ENCODE results near the gene STX3.

- no peak for TF ChIP-seq POLR2AphosphoS5 (IDR thresholded peaks at IDR 0.05)
- TF ChIP-seq EP300 (IDR thresholded peaks at IDR 0.05; ENCODE audit: low read depth) = no peak
- no peak for TF ChIP-seq POLR2A (IDR thresholded peaks at IDR 0.05)
These were observed 15.1 kb downstream of the STX3 start for GRCh38 chr11:59770319-59770718.
